GM23338 (cell line): ENCODE data around the gene MINDY4. TPM values are rescaled to one million over a fixed set of nuclear protein-coding genes. Genes with fewer than 3 reads are reported as not detected.

Experiments used
- ATAC-seq: fragments of 200-7000 bp; cut with Tn5 transposase; 3 replicates; pipeline ENCODE4 v1.9.1; 2020
- DNase-seq: peaks from one replicate; pipeline ENCODE4 v3.0.0-alpha.2; 2015; ENCODE audit warnings: low spot score
- H2AFZ ChIP-seq: fragments of 200-600 bp; sonication (generic); 2 replicates; pipeline ENCODE4 v1.8.0; 2016; ENCODE audit warnings: antibody characterized with exemption, mild to moderate bottlenecking, moderate library complexity
- H3F3A ChIP-seq: fragments of 200-600 bp; sonication (generic); replicated peaks from 2 replicates; pipeline ENCODE4 v1.8.0; 2017; ENCODE audit warnings: antibody characterized with exemption, mixed run types, low read depth
- H3K27ac ChIP-seq: fragments of 200-600 bp; sonication (generic); 2 replicates; pipeline ENCODE4 v1.6.1; 2016; ENCODE audit warnings: low read depth
- H3K27me3 ChIP-seq: fragments of 200-600 bp; sonication (generic); 2 replicates; pipeline ENCODE4 v1.8.0; 2016; ENCODE audit warnings: mild to moderate bottlenecking, mixed run types, moderate library complexity; ENCODE audit not compliant: insufficient read depth
- H3K36me3 ChIP-seq: fragments of 200-600 bp; sonication (generic); 2 replicates; pipeline ENCODE4 v1.8.0; 2016; ENCODE audit warnings: mild to moderate bottlenecking; ENCODE audit not compliant: insufficient read depth
- H3K4me1 ChIP-seq: fragments of 200-600 bp; sonication (generic); 2 replicates; pipeline ENCODE4 v1.8.0; 2016; ENCODE audit warnings: mild to moderate bottlenecking, moderate library complexity; ENCODE audit not compliant: insufficient read depth
- H3K4me2 ChIP-seq: fragments of 200-600 bp; sonication (generic); 2 replicates; pipeline ENCODE4 v1.7.1; 2017; ENCODE audit warnings: mixed run types
- H3K4me3 ChIP-seq: fragments of 200-600 bp; sonication (generic); 2 replicates; pipeline ENCODE4 v1.6.1; 2016; ENCODE audit warnings: mixed run types
- H3K79me2 ChIP-seq: fragments of 200-600 bp; sonication (generic); replicated peaks from 2 replicates; pipeline ENCODE4 v1.8.0; 2017; ENCODE audit warnings: mild to moderate bottlenecking; ENCODE audit not compliant: insufficient read depth
- H3K9me2 ChIP-seq: fragments of 200-600 bp; sonication (generic); 2 replicates; pipeline ENCODE4 v1.8.0; 2017; ENCODE audit not compliant: insufficient read depth
- H4K20me1 ChIP-seq: fragments of 200-600 bp; sonication (generic); replicated peaks from 2 replicates; pipeline ENCODE4 v1.8.0; 2017; ENCODE audit warnings: mild to moderate bottlenecking; ENCODE audit not compliant: insufficient read depth
- H3K27ac Mint-ChIP-seq: 2 replicates; pipeline ENCODE4 v1.8.0; 2020; ENCODE audit warnings: inconsistent platforms, mild to moderate bottlenecking, moderate library complexity, mixed read lengths
- H3K27me3 Mint-ChIP-seq: 3 replicates; pipeline ENCODE4 v1.8.0; 2022; ENCODE audit warnings: low read depth, mild to moderate bottlenecking, moderate library complexity, mixed read lengths, inconsistent platforms; ENCODE audit not compliant: insufficient read depth, poor library complexity
- H3K36me3 Mint-ChIP-seq: 3 replicates; pipeline ENCODE4 v1.8.0; 2021; ENCODE audit warnings: low read depth, mild to moderate bottlenecking, inconsistent platforms, moderate library complexity, mixed read lengths
- H3K4me1 Mint-ChIP-seq: 3 replicates; pipeline ENCODE4 v1.8.0; 2020; ENCODE audit warnings: mild to moderate bottlenecking, inconsistent platforms, mixed read lengths
- H3K4me3 Mint-ChIP-seq: 3 replicates; pipeline ENCODE4 v1.8.0; 2021; ENCODE audit warnings: moderate library complexity, mild to moderate bottlenecking, inconsistent platforms, mixed read lengths
- H3K9me3 Mint-ChIP-seq: 3 replicates; pipeline ENCODE4 v1.8.0; 2020; ENCODE audit warnings: moderate library complexity, mild to moderate bottlenecking, inconsistent platforms, mixed read lengths
- CREB1 ChIP-seq: fragments of 250-450 bp; sonication (Bioruptor Pico); IDR thresholded peaks from 2 replicates; pipeline ENCODE4 v1.5.0; 2020; ENCODE audit warnings: low read depth, mild to moderate bottlenecking, moderate library complexity
- CTCF ChIP-seq, 2 experiments: fragments of 200-600 bp in 1 of 2; sonication (generic) in 1 of 2; conservative IDR thresholded peaks; 2 replicates each; pipeline versions ENCODE4 v1.5.1 to v1.6.1; 2016 to 2017; ENCODE audit warnings: antibody characterized with exemption in 2 of 2, low read depth in 2 of 2, mild to moderate bottlenecking in 2 of 2, moderate library complexity in 1 of 2
- ETS1 ChIP-seq: IDR thresholded peaks from 2 replicates; pipeline ENCODE4 v1.6.1; 2016; ENCODE audit warnings: antibody characterized with exemption
- EZH2 ChIP-seq: fragments of 200-600 bp; sonication (generic); IDR thresholded peaks from one replicate; pipeline ENCODE4 v1.8.0; 2017; ENCODE audit warnings: antibody characterized with exemption, mild to moderate bottlenecking, low read depth; ENCODE audit not compliant: unreplicated experiment
- EZH2phosphoT487 ChIP-seq: fragments of 200-600 bp; sonication (generic); IDR thresholded peaks from one replicate; pipeline ENCODE4 v1.8.1; 2018; ENCODE audit warnings: antibody characterized with exemption; ENCODE audit not compliant: unreplicated experiment
- JUNB ChIP-seq: IDR thresholded peaks from one replicate; pipeline ENCODE4 v1.6.1; 2016; ENCODE audit warnings: antibody characterized with exemption; ENCODE audit not compliant: unreplicated experiment
- NANOG ChIP-seq: IDR thresholded peaks from 2 replicates; pipeline ENCODE4 v1.6.1; 2016; ENCODE audit warnings: antibody characterized with exemption, borderline replicate concordance
- POLR2AphosphoS5 ChIP-seq: IDR thresholded peaks from 2 replicates; pipeline ENCODE4 v1.6.1; 2016; ENCODE audit warnings: antibody characterized with exemption, low read depth
- REST ChIP-seq: IDR thresholded peaks from one replicate; pipeline ENCODE4 v1.6.1; 2018; ENCODE audit warnings: antibody characterized with exemption; ENCODE audit not compliant: unreplicated experiment
- STAT1 ChIP-seq: IDR thresholded peaks from one replicate; pipeline ENCODE4 v1.6.1; 2016; ENCODE audit warnings: antibody characterized with exemption; ENCODE audit not compliant: unreplicated experiment
- ZNF114 ChIP-seq: fragments of 250-450 bp; sonication (Bioruptor Pico); IDR thresholded peaks from 2 replicates; pipeline ENCODE4 v1.5.0; 2020; ENCODE audit warnings: mild to moderate bottlenecking, moderate library complexity
- ZNF331 ChIP-seq: fragments of 250-450 bp; sonication (Bioruptor Pico); IDR thresholded peaks from 2 replicates; pipeline ENCODE4 v1.5.0; 2020; ENCODE audit warnings: low read depth, mild to moderate bottlenecking, moderate library complexity
- ZNF462 ChIP-seq: fragments of 250-450 bp; sonication (Bioruptor Pico); IDR thresholded peaks from 2 replicates; pipeline ENCODE4 v1.5.0; 2020; ENCODE audit warnings: mild to moderate bottlenecking, moderate library complexity
- polyA plus RNA-seq: library from polyadenylated mRNA; unstranded; fragments of >200 nt; fragmentation: Nextera tagmentation; extraction: Ambion mirVana; gene quantifications from 2 replicates; pipeline ENCODE4 v1.2.1, GENCODE V29; 2016
- total RNA-seq: library from RNA; depleted of rRNA; stranded (reverse); fragments of >200 nt; shearing (Covaris generic); gene quantifications from 2 replicates; pipeline ENCODE4 v1.2.3, GENCODE V29; 2014

The MINDY4 gene
- total and polyA plus RNA-seq, 2 experiments from 2014 or later: 1.7 to 4.4 TPM

- Mint-ChIP-seq H3K27ac (no peak overlapping the region), H3K9me3 (no peaks in the 10 kb centered on the region), H3K27me3 (no peaks in the 10 kb centered on the region), H3K36me3 (no peaks in the 10 kb centered on the region), H3K4me3 (no peak overlapping the region), H3K4me1 (peaks cover 16% of the 10 kb centered on the region)
- Histone ChIP-seq H3K4me1 (no peaks in the 10 kb centered on the region), H4K20me1 (no peaks in the 10 kb centered on the region), H3F3A (no peaks in the 10 kb centered on the region), H3K36me3 (no peaks in the 10 kb centered on the region), H3K4me3 (no peak overlapping the region), H3K27me3 (no peaks in the 10 kb centered on the region), H3K79me2 (no peaks in the 10 kb centered on the region), H3K9me2 (no peaks in the 10 kb centered on the region), H3K27ac (no peak overlapping the region), H3K4me2 (no peak overlapping the region), H2AFZ (no peak overlapping the region)
- no peak for ATAC-seq
- no peak for DNase-seq
- TF ChIP-seq REST (no peak), CTCF (conservative IDR thresholded peaks at IDR 0.05; ENCODE audit: low read depth in 2 of 2) (no peak), ZNF462 (CRISPR knock-in tag) (no peak), CREB1 (CRISPR knock-in tag) (no peak), NANOG (no peak), ETS1 (no peak), EZH2phosphoT487 (no peak), ZNF331 (CRISPR knock-in tag) (no peak), EZH2 (no peak), ZNF114 (CRISPR knock-in tag) (no peak), STAT1 (no peak), JUNB (no peak), POLR2AphosphoS5 (no peak)
Observed at GRCh38 chr7:30890226-30890625, 119.0 kb downstream of the MINDY4 start.
